ENCODE data around the gene PYGO1. TPM values are rescaled to one million over a fixed set of nuclear protein-coding genes. Genes with fewer than 3 reads are reported as not detected.
"Not testable (repeated sequence)": the region's sequence is repeated elsewhere in the genome, so short reads cannot be mapped to it uniquely, and the experiment has no call there.

The PYGO1 gene
- total and polyA plus RNA-seq, 9 of the 15 experiments (the other 6 are each of a cell fraction or from before 2014, with no cell fraction given): under 0.01 to 0.07 (median 0.02) TPM; not detected in 5

DNA sequence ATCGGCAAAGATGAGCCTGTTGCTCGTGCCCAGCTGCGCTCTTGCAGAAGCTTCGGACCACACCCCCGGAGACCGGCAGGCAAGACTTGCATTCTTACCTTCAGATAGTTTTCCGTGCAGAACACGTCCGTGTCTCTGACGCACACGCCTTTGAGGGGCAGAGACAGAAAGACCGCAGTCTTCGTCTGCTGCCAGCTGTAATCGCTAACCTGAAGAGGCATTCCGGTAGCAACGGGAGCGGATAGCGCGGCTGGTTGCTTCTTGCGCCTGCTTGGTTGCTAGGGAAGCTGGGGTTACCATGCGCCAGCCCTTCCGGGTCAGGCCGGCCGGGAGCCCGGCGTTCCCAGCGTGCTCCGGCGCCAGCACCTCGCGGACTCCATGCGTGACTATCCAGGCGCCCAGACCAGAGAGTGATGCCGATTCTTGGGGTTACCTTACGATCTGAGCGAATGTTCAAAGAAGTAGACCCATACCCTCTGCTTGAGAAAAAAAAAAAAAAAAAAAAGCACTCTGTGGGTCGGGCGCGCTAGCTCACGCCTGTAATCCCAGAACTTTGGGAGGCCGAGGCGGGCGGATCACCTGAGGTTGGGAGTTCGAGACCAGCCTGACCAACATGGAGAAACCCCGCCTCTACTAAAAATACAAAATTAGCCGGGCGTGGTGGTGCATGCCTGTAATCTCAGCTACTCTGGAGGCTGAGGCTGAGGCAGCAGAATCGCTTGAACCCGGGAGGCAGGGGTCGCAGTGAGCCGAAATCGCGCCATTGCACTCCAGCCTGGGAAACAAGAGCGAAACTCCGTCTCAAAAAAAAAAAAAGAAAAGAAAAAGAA, 89.8 kb downstream of the PYGO1 start:
- intact Hi-C loops (cut with micrococcal nuclease); H3K9me1 ChIP-seq (ENCODE audit: control insufficient read depth, insufficient read depth, low read length); H3K27ac ChIP-seq (ENCODE audit: extremely low read depth, low read depth, low read length); CTCF ChIA-PET (ENCODE audit: low intra/inter-chr PET ratio); H3K79me2 ChIP-seq (ENCODE audit: control insufficient read depth, insufficient read depth, low read length); H3K9me3 ChIP-seq (replicated peaks; ENCODE audit: control insufficient read depth, insufficient read depth, low read depth, low read length); FAIRE-seq; H4K20me1 ChIP-seq (replicated peaks; ENCODE audit: control insufficient read depth, insufficient read depth, low read length); in situ Hi-C loops (cut with MboI); H3K36me3 ChIP-seq (ENCODE audit: control insufficient read depth, insufficient read depth, low read length); BruUV-seq (replicated peaks); H3K4me1 ChIP-seq (replicated peaks in 1 of 2; ENCODE audit: control insufficient read depth in 2 of 2, insufficient read depth in 2 of 2, low read length in 2 of 2); H3K27me3 ChIP-seq (ENCODE audit: control insufficient read depth in 2 of 2, insufficient read depth in 2 of 2, low read length in 2 of 2): not testable (repeated sequence)
- peak overlapping the region; percentile 92 for H2AFZ ChIP-seq (ENCODE audit: low read depth, low read length)
- H3K4me3 ChIP-seq: peak overlapping the region; percentile 44
- H3K4me2 ChIP-seq (ENCODE audit: insufficient read depth, low read length): peak overlapping the region; percentile 77
- POLR2A ChIA-PET: interaction anchor here (0.6 kb wide), 1 partner anchor 16 kb away, joined by 3 read pairs; no protein-coding TSS in a partner anchor
- DNase-seq (ENCODE audit: extremely low read depth in 1 of 4, low spot score in 3 of 4): peak; percentile 50 to 72 (median 58)
- peak overlapping the region in 1 of 2 experiments; percentile 81; a peak in 2 of 4 replicates for H3K9ac ChIP-seq (ENCODE audit: insufficient read depth in 1 of 2, low read depth in 2 of 2, low read length in 2 of 2)
- WGBS (ENCODE audit: insufficient coverage, low coverage, missing lambda C conversion rate): 31% methylated on average over 30 of the region's 55 CpGs
- peak; percentile 97 for ATAC-seq
- TF ChIP-seq, protein P1, sequence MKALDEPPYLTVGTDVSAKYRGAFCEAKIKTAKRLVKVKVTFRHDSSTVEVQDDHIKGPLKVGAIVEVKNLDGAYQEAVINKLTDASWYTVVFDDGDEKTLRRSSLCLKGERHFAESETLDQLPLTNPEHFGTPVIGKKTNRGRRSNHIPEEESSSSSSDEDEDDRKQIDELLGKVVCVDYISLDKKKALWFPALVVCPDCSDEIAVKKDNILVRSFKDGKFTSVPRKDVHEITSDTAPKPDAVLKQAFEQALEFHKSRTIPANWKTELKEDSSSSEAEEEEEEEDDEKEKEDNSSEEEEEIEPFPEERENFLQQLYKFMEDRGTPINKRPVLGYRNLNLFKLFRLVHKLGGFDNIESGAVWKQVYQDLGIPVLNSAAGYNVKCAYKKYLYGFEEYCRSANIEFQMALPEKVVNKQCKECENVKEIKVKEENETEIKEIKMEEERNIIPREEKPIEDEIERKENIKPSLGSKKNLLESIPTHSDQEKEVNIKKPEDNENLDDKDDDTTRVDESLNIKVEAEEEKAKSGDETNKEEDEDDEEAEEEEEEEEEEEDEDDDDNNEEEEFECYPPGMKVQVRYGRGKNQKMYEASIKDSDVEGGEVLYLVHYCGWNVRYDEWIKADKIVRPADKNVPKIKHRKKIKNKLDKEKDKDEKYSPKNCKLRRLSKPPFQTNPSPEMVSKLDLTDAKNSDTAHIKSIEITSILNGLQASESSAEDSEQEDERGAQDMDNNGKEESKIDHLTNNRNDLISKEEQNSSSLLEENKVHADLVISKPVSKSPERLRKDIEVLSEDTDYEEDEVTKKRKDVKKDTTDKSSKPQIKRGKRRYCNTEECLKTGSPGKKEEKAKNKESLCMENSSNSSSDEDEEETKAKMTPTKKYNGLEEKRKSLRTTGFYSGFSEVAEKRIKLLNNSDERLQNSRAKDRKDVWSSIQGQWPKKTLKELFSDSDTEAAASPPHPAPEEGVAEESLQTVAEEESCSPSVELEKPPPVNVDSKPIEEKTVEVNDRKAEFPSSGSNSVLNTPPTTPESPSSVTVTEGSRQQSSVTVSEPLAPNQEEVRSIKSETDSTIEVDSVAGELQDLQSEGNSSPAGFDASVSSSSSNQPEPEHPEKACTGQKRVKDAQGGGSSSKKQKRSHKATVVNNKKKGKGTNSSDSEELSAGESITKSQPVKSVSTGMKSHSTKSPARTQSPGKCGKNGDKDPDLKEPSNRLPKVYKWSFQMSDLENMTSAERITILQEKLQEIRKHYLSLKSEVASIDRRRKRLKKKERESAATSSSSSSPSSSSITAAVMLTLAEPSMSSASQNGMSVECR (CRISPR knock-in tag; IDR thresholded peaks at IDR 0.05): 0 out of 2 replicates have a peak, but pooled peaks have one; percentile 46
- peak; percentile 26 for TF ChIP-seq PHF20 (IDR thresholded peaks at IDR 0.05; ENCODE audit: partially characterized antibody)
- TF ChIP-seq ELF1 (tag; IDR thresholded peaks at IDR 0.05): peak; percentile 56; the same call in 1 of the 2 replicates
- TF ChIP-seq, protein P2, sequence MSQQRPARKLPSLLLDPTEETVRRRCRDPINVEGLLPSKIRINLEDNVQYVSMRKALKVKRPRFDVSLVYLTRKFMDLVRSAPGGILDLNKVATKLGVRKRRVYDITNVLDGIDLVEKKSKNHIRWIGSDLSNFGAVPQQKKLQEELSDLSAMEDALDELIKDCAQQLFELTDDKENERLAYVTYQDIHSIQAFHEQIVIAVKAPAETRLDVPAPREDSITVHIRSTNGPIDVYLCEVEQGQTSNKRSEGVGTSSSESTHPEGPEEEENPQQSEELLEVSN (IDR thresholded peaks at IDR 0.05; ENCODE audit: borderline replicate concordance in 1 of 2, extremely low read depth in 1 of 2, insufficient read depth in 1 of 2, insufficient read length in 1 of 2, low read depth in 1 of 2, low read length in 1 of 2, poor library complexity in 1 of 2, severe bottlenecking in 1 of 2): peak; percentile 44 to 67
- TF ChIP-seq SAP30 (IDR thresholded peaks at IDR 0.05; ENCODE audit: borderline replicate concordance, insufficient read depth, low read depth, low read length, poor library complexity, severe bottlenecking): peak; percentile 52
- peak; percentile 77 to 80; a peak in 2 of 4 replicates for TF ChIP-seq SIN3A (IDR thresholded peaks at IDR 0.05; ENCODE audit: borderline replicate concordance in 2 of 2, control insufficient read depth in 1 of 2, low read depth in 2 of 2, low read length in 2 of 2)
- TF ChIP-seq HDAC1 (IDR thresholded peaks at IDR 0.05): 0 out of 4 replicates have a peak, but pooled peaks of 1 of the 2 experiments have one; percentile 52
- 0 out of 2 replicates have a peak, but pooled peaks have one; percentile 26 for TF ChIP-seq CBX1 (IDR thresholded peaks at IDR 0.05; ENCODE audit: low read depth)
- TF ChIP-seq GABPA (tag; conservative IDR thresholded peaks at IDR 0.05; ENCODE audit: low read depth): peak; percentile 84
- peak; percentile 80 for TF ChIP-seq HNRNPLL (IDR thresholded peaks at IDR 0.05; ENCODE audit: low read depth, low read length, poor library complexity, severe bottlenecking)
- 0 out of 2 replicates have a peak, but pooled peaks have one; percentile 32 for TF ChIP-seq CXXC5 (CRISPR knock-in tag; IDR thresholded peaks at IDR 0.05)
- TF ChIP-seq, protein P3, sequence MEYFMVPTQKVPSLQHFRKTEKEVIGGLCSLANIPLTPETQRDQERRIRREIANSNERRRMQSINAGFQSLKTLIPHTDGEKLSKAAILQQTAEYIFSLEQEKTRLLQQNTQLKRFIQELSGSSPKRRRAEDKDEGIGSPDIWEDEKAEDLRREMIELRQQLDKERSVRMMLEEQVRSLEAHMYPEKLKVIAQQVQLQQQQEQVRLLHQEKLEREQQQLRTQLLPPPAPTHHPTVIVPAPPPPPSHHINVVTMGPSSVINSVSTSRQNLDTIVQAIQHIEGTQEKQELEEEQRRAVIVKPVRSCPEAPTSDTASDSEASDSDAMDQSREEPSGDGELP (CRISPR knock-in tag; IDR thresholded peaks at IDR 0.05; ENCODE audit: borderline replicate concordance): peak; percentile 48; the same call in 1 of the 2 replicates
